RWPE1 (cell line): ENCODE measurements around the gene MAP6D1.
"Not testable (repeated sequence)": the region's sequence is repeated elsewhere in the genome, so short reads cannot be mapped to it uniquely, and the experiment has no call there.

Experiments
- CTCF ChIA-PET: fragments of 350-600 bp; sonication (Branson Sonifier 250); formaldehyde crosslinking; extraction: SDS; loops from one replicate; lab custom pipeline; 2021; lab: Yijun Ruan, JAX
- POLR2A ChIA-PET: fragments of 400-600 bp; formaldehyde crosslinking; extraction: SDS; loops from one replicate; lab custom pipeline; 2020; ENCODE audit warnings: antibody characterized with exemption; ENCODE audit not compliant: low non-redundant PET; lab: Yijun Ruan, JAX
- DNase-seq: peaks from one replicate; pipeline ENCODE4 v3.0.0; 2012; ENCODE audit warnings: low spot score
- H3K27ac ChIP-seq: fragments of 450-650 bp; 2 replicates; pipeline ENCODE4 v1.5.1; 2017
- CTCF ChIP-seq: fragments of 450-650 bp; conservative IDR thresholded peaks from 2 replicates; pipeline ENCODE4 v1.5.1; 2017; ENCODE audit warnings: low read depth, mild to moderate bottlenecking

MAP6D1 gene

DNA sequence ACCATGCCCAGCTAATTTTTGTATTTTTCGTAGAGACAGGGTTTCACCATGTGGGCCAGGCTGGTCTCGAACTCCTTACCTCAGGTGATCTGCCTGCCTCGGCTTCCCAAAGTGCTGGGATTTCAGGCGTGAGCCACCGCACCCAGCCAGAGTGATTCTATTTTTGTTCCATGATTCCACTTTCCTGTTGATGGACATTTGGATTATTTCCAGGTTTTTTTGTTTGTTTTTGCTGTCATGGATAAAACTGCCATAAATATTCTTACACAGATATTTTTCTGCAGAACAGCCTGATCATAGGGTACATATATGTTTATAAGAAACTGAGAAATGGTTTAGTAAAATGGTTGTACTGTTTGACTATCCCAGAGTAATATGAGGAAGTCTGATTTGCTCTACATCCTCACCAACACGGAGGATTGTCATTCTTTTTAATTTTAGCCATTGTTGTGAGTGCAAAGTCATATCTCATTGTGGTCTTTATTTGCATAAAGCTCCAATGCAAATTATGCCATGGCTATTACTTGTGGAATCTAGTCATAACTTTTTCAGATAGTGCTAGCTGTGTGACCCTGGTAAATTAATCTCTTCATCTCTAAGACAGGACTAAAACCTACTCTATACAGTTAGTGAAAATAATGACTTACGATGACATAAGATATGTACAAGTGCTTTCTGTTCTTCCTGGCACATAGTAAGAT is 42.7 kb downstream of the MAP6D1 start:
- ChIA-PET CTCF (interaction anchor here (0.6 kb wide), 1 partner anchor 445 kb away, joined by 3 read pairs; no protein-coding TSS in a partner anchor), POLR2A (no interaction called here)
- H3K27ac ChIP-seq, result no peak overlapping the region
- TF ChIP-seq CTCF, result no peak
- DNase-seq, result no peak

GRCh38 chr3:183781246-183781645 is 44.1 kb downstream of the MAP6D1 start:
- POLR2A ChIA-PET, result no interaction called here
- CTCF ChIA-PET, result interaction anchor here (0.5 kb wide), 1 partner anchor 301 kb away, joined by 3 read pairs; no protein-coding TSS in a partner anchor
- TF ChIP-seq CTCF, result no peak
- DNase-seq, result no peak
- H3K27ac ChIP-seq, result no peak overlapping the region

GRCh38 chr3:183779896-183780465 is 45.4 kb downstream of the MAP6D1 start:
- no peak for DNase-seq
- H3K27ac ChIP-seq, result no peak overlapping the region
- ChIA-PET CTCF (interaction anchor here (0.7 kb wide), 2 partner anchors 11 to 15 kb away, joined by 3 read pairs; no protein-coding TSS in a partner anchor), POLR2A (no interaction called here)
- TF ChIP-seq CTCF, result no peak

DNA sequence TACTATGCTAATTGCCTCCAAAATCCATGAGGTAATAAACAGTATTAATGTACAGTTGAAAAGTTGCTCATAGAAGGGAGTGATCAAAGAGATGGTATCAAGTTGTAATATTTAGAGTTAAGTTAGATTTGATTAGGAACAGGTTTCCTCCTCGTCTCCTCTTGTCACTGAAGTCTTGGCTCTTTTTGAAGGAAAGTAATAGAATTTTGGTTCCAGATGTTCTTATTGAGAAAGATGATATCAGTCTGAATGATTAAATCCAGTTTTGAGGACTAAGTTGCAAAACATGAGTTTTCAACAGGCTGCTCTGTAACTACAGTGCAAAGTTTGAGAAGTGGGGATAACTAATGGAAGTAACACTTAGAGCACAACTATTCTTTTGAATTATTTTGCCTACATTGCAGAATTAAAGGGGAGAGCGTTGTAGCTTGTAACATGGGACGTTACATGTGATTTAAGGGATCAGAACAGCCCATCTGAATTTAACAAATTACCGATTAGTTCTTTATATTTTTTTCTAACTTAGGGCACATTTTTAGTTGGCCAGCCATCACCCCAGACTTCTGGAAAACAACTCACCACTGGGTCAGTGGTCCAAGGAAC is 48.3 kb downstream of the MAP6D1 start:
- no peak for DNase-seq
- TF ChIP-seq CTCF, result no peak
- no peak overlapping the region for H3K27ac ChIP-seq
- ChIA-PET POLR2A (no interaction called here), CTCF (interaction anchor here (0.5 kb wide), 1 partner anchor 330 kb away, joined by 3 read pairs; no protein-coding TSS in a partner anchor)

GRCh38 chr3:183776451-183776850 is 48.9 kb downstream of the MAP6D1 start:
- POLR2A ChIA-PET, DNase-seq, CTCF ChIA-PET: not testable (repeated sequence)
- peak overlapping the region; percentile 11; the same call in 1 of the 2 replicates for H3K27ac ChIP-seq

DNA sequence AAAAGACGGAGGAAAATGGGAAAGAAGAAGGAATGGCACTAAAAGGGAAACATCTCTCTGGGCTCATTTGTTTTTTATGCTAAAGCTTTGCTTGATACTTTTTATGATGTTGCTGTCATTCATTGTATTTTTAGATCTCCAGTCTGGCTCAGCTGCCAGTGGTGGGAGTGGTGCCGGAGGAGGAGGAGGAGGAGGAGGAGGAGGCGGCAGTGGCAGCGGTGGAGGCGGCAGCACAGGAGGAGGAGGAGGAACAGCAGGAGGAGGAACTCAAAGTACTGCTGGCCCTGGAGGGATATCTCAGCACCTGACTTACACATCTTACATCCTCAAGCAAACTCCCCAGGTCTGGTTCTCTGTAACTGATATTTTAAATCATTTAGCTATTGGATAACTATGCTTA is 49.6 kb downstream of the MAP6D1 start:
- no peak overlapping the region for H3K27ac ChIP-seq
- CTCF ChIA-PET, result no interaction called here
- TF ChIP-seq CTCF, result no peak
- POLR2A ChIA-PET, result no interaction called here
- no peak for DNase-seq

GRCh38 chr3:183774631-183775030 is 50.7 kb downstream of the MAP6D1 start:
- CTCF ChIA-PET, result interaction anchor here (0.7 kb wide), 1 partner anchor 9 kb away, joined by 4 read pairs; no protein-coding TSS in a partner anchor

More at GRCh38 chr3:183774631-183775030, 50.7 kb downstream of the MAP6D1 start:
- H3K27ac ChIP-seq, result no peak overlapping the region
- no peak for TF ChIP-seq CTCF
- no peak for DNase-seq
- POLR2A ChIA-PET, result no interaction called here
